Endodermal cell (in vitro differentiated cells): Measurements from ENCODE around the gene SIGLEC12. TPM values are rescaled to one million over a fixed set of nuclear protein-coding genes. Genes with fewer than 3 reads are reported as not detected.

Experiments used
- DNase-seq: peaks from one replicate; pipeline ENCODE4 v3.0.0-alpha.2; 2017
- H3K27ac ChIP-seq: 2 replicates; pipeline ENCODE4 v1.5.1; 2013; ENCODE audit warnings: mild to moderate bottlenecking, low read depth, low read length, moderate library complexity
- H3K27me3 ChIP-seq: 2 replicates; pipeline ENCODE4 v1.6.1; 2013; ENCODE audit warnings: mild to moderate bottlenecking, low read length, moderate library complexity; ENCODE audit not compliant: insufficient read depth, control insufficient read depth, poor library complexity, severe bottlenecking
- H3K36me3 ChIP-seq: 2 replicates; pipeline ENCODE4 v1.7.0; 2013; ENCODE audit warnings: mild to moderate bottlenecking, low read length, moderate library complexity; ENCODE audit not compliant: control insufficient read depth, insufficient read depth
- H3K4me1 ChIP-seq: one replicate; pipeline ENCODE4 v1.7.0; 2013; ENCODE audit warnings: low read length; ENCODE audit not compliant: control insufficient read depth, insufficient read depth
- H3K4me3 ChIP-seq: 2 replicates; pipeline ENCODE4 v1.5.1; 2013; ENCODE audit warnings: mild to moderate bottlenecking, low read length, moderate library complexity
- H3K9ac ChIP-seq: 2 replicates; pipeline ENCODE4 v1.6.1; 2013; ENCODE audit warnings: mild to moderate bottlenecking, low read length, moderate library complexity; ENCODE audit not compliant: poor library complexity, severe bottlenecking; ENCODE audit errors: extremely low read depth
- H3K9me3 ChIP-seq: 2 replicates; pipeline ENCODE4 v1.6.1; 2013; ENCODE audit warnings: mild to moderate bottlenecking, low read length, moderate library complexity; ENCODE audit not compliant: control insufficient read depth
- H3K27ac Mint-ChIP-seq: 2 replicates; pipeline ENCODE4 v1.8.0; 2020; ENCODE audit warnings: mixed read lengths
- H3K27me3 Mint-ChIP-seq: 2 replicates; pipeline ENCODE4 v1.8.0; 2021; ENCODE audit warnings: mild to moderate bottlenecking, mixed read lengths; ENCODE audit not compliant: insufficient read depth
- H3K36me3 Mint-ChIP-seq: 2 replicates; pipeline ENCODE4 v1.8.0; 2020; ENCODE audit warnings: low read depth, mixed read lengths
- H3K4me1 Mint-ChIP-seq: 2 replicates; pipeline ENCODE4 v1.8.0; 2020; ENCODE audit warnings: mixed read lengths
- H3K4me3 Mint-ChIP-seq: 2 replicates; pipeline ENCODE4 v1.8.0; 2020; ENCODE audit warnings: mild to moderate bottlenecking, moderate library complexity, mixed read lengths
- H3K9me3 Mint-ChIP-seq: 2 replicates; pipeline ENCODE4 v1.8.0; 2020; ENCODE audit warnings: mild to moderate bottlenecking, mixed read lengths
- CTCF ChIP-seq: fragments of 200-600 bp; sonication (generic); conservative IDR thresholded peaks from 2 replicates; pipeline ENCODE4 v1.5.0; 2021; ENCODE audit warnings: antibody characterized with exemption, mild to moderate bottlenecking
- WGBS, 2 experiments: methylation state at CpG; one replicate each; pipeline versions ENCODE4 v1.1.5 to v1.1.7; 2013; ENCODE audit warnings: missing lambda C conversion rate in 2 of 2, mixed read lengths in 1 of 2; ENCODE audit not compliant: insufficient coverage in 1 of 2, insufficient read length in 1 of 2; 5-methylcytosine and 5-hydroxymethylcytosine counted together
- total RNA-seq, 2 donors: library from RNA; stranded (reverse); fragmentation: NEBNext Ultra II Directional in 1 of 2; extraction: Animal tissue kit (Norgen Biotek cat#: 25700) in 1 of 2; gene quantifications; 2 replicates in 1 of 2; 3 replicates in 1 of 2; pipeline ENCODE4 v1.2.1, GENCODE V29; 2021

Gene SIGLEC12
- total RNA-seq, 2 donors from 2014 or later = not detected

- H3K27me3 Mint-ChIP-seq = peaks cover 32% of the 10 kb centered on the region
- Histone ChIP-seq H3K27me3 (no peaks in the 10 kb centered on the region), H3K36me3 (no peaks in the 10 kb centered on the region), H3K9ac (no peak overlapping the region), H3K4me3 (no peak overlapping the region), H3K4me1 (no peaks in the 10 kb centered on the region), H3K9me3 (no peaks in the 10 kb centered on the region), H3K27ac (no peak overlapping the region)
- WGBS, 2 experiments = 65 to 80% methylated on average over 3 of the region's 3 CpGs
- no peak overlapping the region for H3K27ac Mint-ChIP-seq
- no peak for TF ChIP-seq CTCF
- no peaks in the 10 kb centered on the region for H3K4me1 Mint-ChIP-seq
- peaks cover 4% of the 10 kb centered on the region for H3K9me3 Mint-ChIP-seq
- no peaks in the 10 kb centered on the region for H3K36me3 Mint-ChIP-seq
- H3K4me3 Mint-ChIP-seq = no peak overlapping the region
- no peak for DNase-seq
Measured at GRCh38 chr19:51488491-51488890, 13.1 kb downstream of the SIGLEC12 start.

GRCh38 chr19:51485960-51486660 lies 15.5 kb downstream of the SIGLEC12 start:
- TF ChIP-seq CTCF = no peak
- 66 to 75% methylated on average over 4 to 5 of the region's 5 CpGs for WGBS, 2 experiments

GRCh38 chr19:51480590-51480989 lies 21.0 kb downstream of the SIGLEC12 start:
- no peaks in the 10 kb centered on the region for H3K36me3 ChIP-seq
- no peaks in the 10 kb centered on the region for H3K4me1 ChIP-seq
- no peak for TF ChIP-seq CTCF
- H3K4me1 Mint-ChIP-seq = no peaks in the 10 kb centered on the region
- H3K27ac ChIP-seq = no peak overlapping the region
- no peaks in the 10 kb centered on the region for H3K36me3 Mint-ChIP-seq
- DNase-seq = peak; percentile 80
- H3K27me3 Mint-ChIP-seq = peaks cover 21% of the 10 kb centered on the region
- H3K4me3 ChIP-seq = no peak overlapping the region
- H3K9me3 ChIP-seq = no peaks in the 10 kb centered on the region
- no peak overlapping the region for H3K27ac Mint-ChIP-seq
- H3K4me3 Mint-ChIP-seq = no peak overlapping the region
- H3K27me3 ChIP-seq = no peaks in the 10 kb centered on the region
- WGBS, 2 experiments = 52 to 55% methylated on average over 5 to 8 of the region's 8 CpGs
- no peaks in the 10 kb centered on the region for H3K9me3 Mint-ChIP-seq
- no peak overlapping the region for H3K9ac ChIP-seq

More at GRCh38 chr19:51485960-51486660, 15.5 kb downstream of the SIGLEC12 start:
- Histone ChIP-seq H3K27ac (no peak overlapping the region), H3K4me1 (no peaks in the 10 kb centered on the region), H3K9me3 (no peaks in the 10 kb centered on the region), H3K9ac (no peak overlapping the region), H3K36me3 (no peaks in the 10 kb centered on the region), H3K4me3 (no peak overlapping the region), H3K27me3 (no peaks in the 10 kb centered on the region)
- H3K9me3 Mint-ChIP-seq = peaks cover 4% of the 10 kb centered on the region
- peaks cover 20% of the 10 kb centered on the region for H3K27me3 Mint-ChIP-seq
- no peak overlapping the region for H3K27ac Mint-ChIP-seq
- H3K36me3 Mint-ChIP-seq = no peaks in the 10 kb centered on the region
- no peaks in the 10 kb centered on the region for H3K4me1 Mint-ChIP-seq
- DNase-seq = no peak
- no peak overlapping the region for H3K4me3 Mint-ChIP-seq
